Posterior vena cava (tissue), 2 donors: Measurements from ENCODE around the gene PRAC1. TPM values are rescaled to one million over a fixed set of nuclear protein-coding genes. Genes with fewer than 3 reads are reported as not detected.

Experiments used
- DNase-seq: peaks from one replicate; pipeline ENCODE4 v3.0.0-alpha.2; 2020; ENCODE audit warnings: low spot score
- intact Hi-C, 2 donors: fragments of 100-400 bp; cut with DNase I; formaldehyde crosslinking; loops; one replicate each; pipeline versions ENCODE4 v1.14.1 to v1.14.2; 2022 to 2023
- total RNA-seq, 2 donors: library from RNA; stranded (reverse); fragmentation: NEBNext Ultra II Directional; extraction: Animal tissue kit (Norgen Biotek cat#: 25700); gene quantifications; one replicate each; pipeline ENCODE4 v1.2.1, GENCODE V29; 2021
- donor health status: DM: yes; HTN: yes; CAD: no.
- donor health status: DM: yes; HTN: yes; CAD: no.

PRAC1 gene
- total RNA-seq, 2 donors from 2014 or later: not detected

GRCh38 chr17:48748718-48749566 is 26.6 kb upstream of the PRAC1 start:
- no peak for DNase-seq
- intact Hi-C loops: no loop called here

DNA sequence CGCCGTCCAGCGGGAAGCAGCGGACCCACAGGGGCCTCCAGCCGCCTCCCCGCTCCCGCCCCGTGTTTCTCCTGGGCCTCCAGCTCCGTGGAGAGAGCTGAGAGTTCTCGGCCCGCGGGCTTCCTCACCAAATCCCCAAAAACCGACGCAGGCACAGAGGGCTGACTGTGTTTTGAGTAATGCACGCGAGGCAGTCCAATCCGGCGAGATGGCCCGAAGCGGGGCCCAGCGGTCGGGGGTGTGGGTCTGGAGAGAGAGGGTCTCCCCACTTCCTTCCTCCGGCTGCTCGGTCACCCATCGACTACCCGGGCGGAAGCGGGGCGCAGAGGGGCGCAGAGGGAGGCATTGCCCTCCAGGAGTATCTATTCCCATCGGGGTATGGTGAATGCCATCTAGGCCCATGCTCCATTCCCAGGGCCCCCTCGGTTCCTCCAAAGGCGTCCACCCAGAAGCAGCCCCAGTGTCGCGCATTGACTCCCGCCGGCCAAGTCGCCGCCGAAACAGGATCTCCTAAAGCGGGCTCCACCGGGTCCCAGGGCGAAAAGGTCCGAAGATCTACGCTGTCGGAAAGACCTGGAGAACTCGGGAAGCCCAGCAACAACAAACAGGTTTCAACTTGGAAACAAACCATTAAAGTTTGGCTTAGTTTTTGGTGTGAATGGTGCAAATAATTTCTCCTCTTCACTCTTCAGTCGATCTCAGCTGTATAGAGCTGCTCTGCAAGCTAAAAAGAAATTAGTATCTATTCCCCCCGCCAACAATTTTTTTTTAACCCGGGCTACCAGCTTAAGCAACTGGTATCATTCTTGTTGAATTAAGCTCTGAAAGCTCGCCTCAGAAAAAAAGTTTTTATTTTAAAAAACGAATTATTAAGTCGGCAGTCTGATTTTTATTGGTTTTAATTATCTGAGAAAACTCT is 25.4 kb upstream of the PRAC1 start:
- intact Hi-C loops: no loop called here
- peak; percentile 80 for DNase-seq

DNA sequence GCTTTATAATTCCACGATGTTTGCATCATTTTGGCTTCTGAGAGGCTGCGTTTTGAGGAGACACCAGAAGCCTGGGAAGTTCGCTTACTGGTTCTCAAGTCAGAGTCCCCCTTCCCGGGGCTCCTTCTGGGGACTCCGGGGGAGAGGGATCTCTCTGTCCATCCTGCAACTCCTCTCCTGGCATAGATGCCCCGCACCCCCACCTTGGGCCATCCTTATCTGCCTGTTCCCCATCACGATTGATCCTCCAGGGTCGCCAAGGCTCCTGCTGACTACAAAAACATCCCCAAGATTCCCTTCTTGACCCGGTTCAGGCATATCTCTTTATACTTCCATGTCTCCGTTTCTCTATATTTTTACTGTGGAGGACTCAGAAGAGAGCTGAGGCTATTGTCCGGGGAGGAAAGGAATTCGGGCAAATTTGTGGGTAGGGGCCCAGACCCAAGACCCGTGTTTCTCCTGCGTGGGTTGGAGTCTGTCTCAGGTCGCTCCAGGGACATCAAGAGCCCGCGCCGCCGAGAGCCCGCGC is 24.7 kb upstream of the PRAC1 start:
- intact Hi-C loops: no loop called here
- peak; percentile 36 for DNase-seq

GRCh38 chr17:48745381-48746275 is 23.3 kb upstream of the PRAC1 start:
- no peak for DNase-seq

DNA sequence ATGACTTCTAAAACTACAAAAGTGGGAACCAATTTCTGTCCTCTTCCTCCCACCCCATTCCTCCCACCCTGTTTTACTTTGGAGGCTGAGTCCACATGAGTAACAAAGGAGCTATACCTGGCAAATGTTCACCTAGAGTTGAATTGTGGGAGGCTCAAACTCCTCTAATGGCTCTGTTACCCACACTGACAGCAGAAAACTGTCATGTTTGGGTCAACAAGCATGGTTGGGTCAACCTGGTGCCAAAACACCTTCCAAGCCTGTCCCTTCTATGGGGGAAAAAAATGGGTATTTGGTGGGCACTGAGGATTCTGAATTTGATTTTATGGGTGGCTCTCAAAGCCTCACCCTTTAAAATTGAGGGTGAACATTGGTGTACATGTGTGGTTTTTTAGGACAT is 18.2 kb upstream of the PRAC1 start:
- DNase-seq: no peak
- intact Hi-C loops: no loop called here

More at GRCh38 chr17:48745381-48746275, 23.3 kb upstream of the PRAC1 start:
- intact Hi-C loops: no loop called here

GRCh38 chr17:48738803-48739526 is 16.6 kb upstream of the PRAC1 start:
- intact Hi-C loops: no loop called here

GRCh38 chr17:48738424-48738802 is 16.1 kb upstream of the PRAC1 start:
- intact Hi-C loops: no loop called here
- no peak for DNase-seq

More at GRCh38 chr17:48738803-48739526, 16.6 kb upstream of the PRAC1 start:
- no peak for DNase-seq

DNA sequence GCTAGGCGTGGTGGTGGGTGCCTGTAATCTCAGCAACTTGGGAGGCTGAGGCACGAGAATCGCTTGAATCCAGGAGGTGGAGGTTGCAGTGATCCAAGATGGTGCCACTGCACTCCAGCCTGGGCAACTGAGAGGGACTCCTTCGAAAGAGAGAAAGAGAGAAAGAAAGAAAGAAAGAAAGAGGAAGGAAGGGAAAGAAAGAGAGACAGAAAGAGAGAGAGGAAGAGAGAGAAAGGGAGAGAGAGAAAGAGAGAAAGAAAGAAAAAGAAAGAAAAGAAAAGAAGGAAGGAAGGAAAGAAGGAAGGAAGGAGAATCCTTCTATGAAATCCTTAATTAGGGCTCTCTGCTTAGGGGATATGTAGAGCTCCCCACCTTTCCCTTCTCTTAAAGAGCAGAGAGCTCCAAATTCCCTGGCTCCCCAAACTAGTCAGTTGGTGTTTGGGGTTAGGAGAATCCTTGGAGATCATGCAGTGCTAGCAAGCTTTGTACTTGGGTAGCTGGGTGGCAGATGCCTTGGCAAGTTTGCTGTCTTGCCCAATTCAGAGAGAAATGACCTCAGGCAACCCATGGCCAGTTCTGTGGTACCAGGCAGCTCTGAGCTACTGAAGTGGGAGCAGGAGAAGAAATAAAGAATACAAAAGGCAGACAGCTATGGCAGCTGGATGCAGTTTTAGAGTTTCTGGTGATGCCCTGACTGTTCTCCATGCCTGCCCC is 15.2 kb upstream of the PRAC1 start:
- no peak for DNase-seq
- intact Hi-C loops: no loop called here

GRCh38 chr17:48735062-48735351 is 12.7 kb upstream of the PRAC1 start:
- DNase-seq: no peak
- intact Hi-C loops: no loop called here

DNA sequence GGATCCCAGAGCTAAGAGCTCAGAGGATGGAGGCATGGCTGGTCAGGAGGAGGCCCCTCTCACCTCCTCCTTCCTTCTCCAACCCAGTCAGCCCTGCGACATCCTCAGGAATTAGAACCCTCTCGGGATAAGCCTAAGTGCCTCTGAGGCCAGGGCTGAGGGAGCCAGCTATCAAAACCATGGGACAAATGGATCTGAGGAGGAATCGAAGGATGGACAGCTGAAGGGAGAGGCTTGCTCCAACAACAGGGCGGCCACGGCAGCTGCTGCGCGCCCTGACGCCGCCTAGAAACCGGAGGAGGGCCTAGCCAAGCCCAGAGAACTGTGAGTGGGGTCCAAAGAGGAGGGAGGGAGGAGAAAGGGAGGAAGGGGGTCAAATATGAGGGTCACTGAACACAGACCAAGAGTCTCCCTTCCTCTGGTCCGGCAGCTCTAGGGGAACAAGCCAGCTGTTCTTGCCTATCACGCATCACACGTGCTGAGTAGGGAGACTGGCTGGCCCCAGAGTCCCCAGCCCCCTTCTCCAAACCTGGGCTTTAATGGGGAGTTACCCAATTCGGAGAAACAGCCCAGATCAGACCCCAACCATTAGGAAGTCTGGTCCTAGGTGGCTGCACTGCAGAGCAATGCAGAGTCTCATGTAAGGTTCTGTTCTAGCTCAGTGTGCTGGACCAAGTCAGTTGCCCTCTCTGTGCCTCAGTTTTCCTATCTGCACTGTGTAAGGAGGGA is 12.2 kb upstream of the PRAC1 start:
- intact Hi-C loops: no loop called here
- DNase-seq: no peak

DNA sequence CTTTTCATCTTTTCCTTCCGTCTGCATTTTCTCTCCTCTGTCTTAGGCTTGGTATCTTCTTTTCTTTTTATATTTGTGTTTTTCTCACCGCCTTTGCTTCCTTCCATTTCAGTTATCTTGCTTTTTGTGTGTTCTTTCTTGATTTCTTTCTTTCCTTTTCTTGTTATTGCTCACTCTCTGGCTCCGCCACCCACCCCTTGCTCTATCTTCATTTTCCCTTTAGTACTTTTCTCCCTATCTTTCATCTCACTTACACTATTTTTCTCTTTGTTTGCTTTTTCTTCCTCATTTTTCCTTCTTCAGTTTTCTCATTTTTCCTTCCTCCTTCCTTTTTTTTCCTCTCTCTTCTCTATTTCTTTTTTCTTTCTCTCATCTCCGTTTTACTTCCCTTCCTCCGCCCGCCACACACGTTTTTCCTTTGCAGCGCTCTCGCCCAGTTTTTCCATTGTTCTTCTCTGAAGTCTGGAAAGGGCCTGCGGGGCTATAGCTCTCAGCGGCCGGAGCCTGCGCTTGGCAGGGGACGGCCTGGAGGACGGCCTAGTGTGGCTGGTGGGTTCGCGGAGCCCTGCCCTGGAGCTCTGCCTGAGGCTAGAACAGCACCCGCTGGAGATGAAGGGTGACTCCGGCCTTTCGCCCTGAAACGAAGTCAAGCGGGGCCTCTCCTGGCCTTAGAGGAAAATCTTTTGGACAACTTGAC is 11.5 kb upstream of the PRAC1 start:
- intact Hi-C loops: no loop called here
- no peak for DNase-seq

- DNase-seq: no peak
- intact Hi-C loops: no loop called here
These were observed 10.6 kb upstream of the PRAC1 start for GRCh38 chr17:48732688-48733629.

DNA sequence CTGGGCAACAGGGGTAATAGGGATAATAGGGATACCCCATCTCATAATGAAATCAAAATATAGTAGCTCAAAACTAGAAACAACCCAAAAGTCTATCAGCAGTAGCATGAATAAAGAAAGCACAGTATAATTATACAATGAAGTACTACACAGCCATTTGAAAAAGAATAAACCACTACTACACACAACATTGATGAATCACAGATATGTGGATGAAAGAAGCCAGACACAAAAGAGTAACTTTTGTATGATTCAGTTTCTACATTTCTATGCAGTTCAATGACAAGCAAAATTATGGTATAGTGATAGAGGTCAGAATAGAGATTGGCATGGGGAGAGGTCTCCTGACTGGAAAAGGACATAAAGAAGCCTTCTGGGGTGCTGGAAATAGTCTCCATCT is 9.0 kb upstream of the PRAC1 start:
- no peak for DNase-seq
- intact Hi-C loops: no loop called here

- DNase-seq: no peak
- intact Hi-C loops: no loop called here
These were observed 7.9 kb upstream of the PRAC1 start for GRCh38 chr17:48730240-48730550.

GRCh38 chr17:48729335-48730239 is 7.3 kb upstream of the PRAC1 start:
- intact Hi-C loops: loop anchor here in 1 of 2 donors (10.0 kb wide), 1 partner anchor 145 kb away; no protein-coding TSS in a partner anchor
- no peak for DNase-seq
